ENCODE measurements around the gene G0S2. TPM values are rescaled to one million over a fixed set of nuclear protein-coding genes. Genes with fewer than 3 reads are reported as not detected.

G0S2 gene
- total RNA-seq, 1 experiment from 2014 or later: 620 TPM

- Histone ChIP-seq H3K36me3 (ENCODE audit: low read depth, low read length) (peaks cover 89% of the 10 kb centered on the region), H3K9ac (ENCODE audit: low read length) (no peak overlapping the region), H3K27me3 (ENCODE audit: low read length) (no peaks in the 10 kb centered on the region), H3K27ac (ENCODE audit: low read length) (no peak overlapping the region), H3K4me3 (ENCODE audit: low read length) (no peak overlapping the region), H3K9me3 (ENCODE audit: low read length) (no peaks in the 10 kb centered on the region), H2AFZ (ENCODE audit: low read length) (no peak overlapping the region), H3F3A (ENCODE audit: low read length, unreplicated experiment) (peaks cover 21% of the 10 kb centered on the region), H3K4me2 (ENCODE audit: low read length) (no peak overlapping the region), H3K9me2 (replicated peaks; ENCODE audit: low read length) (no peaks in the 10 kb centered on the region), H3K79me2 (ENCODE audit: low read length) (peaks cover 96% of the 10 kb centered on the region), H4K20me1 (ENCODE audit: low read length) (peaks cover 87% of the 10 kb centered on the region), H3K4me1 (ENCODE audit: insufficient read depth, low read length) (peaks cover 42% of the 10 kb centered on the region)
- TF ChIP-seq EZH2phosphoT487 (IDR thresholded peaks at IDR 0.05; ENCODE audit: borderline replicate concordance, low read length) (no peak), CTCF (conservative IDR thresholded peaks at IDR 0.05; ENCODE audit: low read depth, low read length) (no peak), EZH2 (IDR thresholded peaks at IDR 0.05; ENCODE audit: low read length, unreplicated experiment) (no peak)
- BruUV-seq (replicated peaks): no TSS peak
- POLR2A ChIA-PET (ENCODE audit: unreplicated experiment): interaction anchor here (0.6 kb wide), 1 partner anchor 53 kb away, joined by 3 read pairs; no protein-coding TSS in a partner anchor
- no peak for DNase-seq
- CTCF ChIA-PET: interaction anchor here (0.7 to 1.1 kb wide), 2 partner anchors 10 to 16 kb away, joined by 3 read pairs; no protein-coding TSS in a partner anchor
- ATAC-seq: no peak
- intact Hi-C loops (cut with micrococcal nuclease): no loop called here
These were observed 32.4 kb upstream of the G0S2 start for GRCh38 chr1:209642816-209643215.

GRCh38 chr1:209643285-209644020, 31.8 kb upstream of the G0S2 start:
- Histone ChIP-seq H3K9me2 (replicated peaks; ENCODE audit: low read length) (no peaks in the 10 kb centered on the region), H3F3A (ENCODE audit: low read length, unreplicated experiment) (peaks cover 19% of the 10 kb centered on the region), H3K9me3 (ENCODE audit: low read length) (no peaks in the 10 kb centered on the region), H3K27me3 (ENCODE audit: low read length) (no peaks in the 10 kb centered on the region), H4K20me1 (ENCODE audit: low read length) (peaks cover 87% of the 10 kb centered on the region), H3K4me2 (ENCODE audit: low read length) (peak overlapping the region; percentile 6; the same call in 1 of the 2 replicates), H3K9ac (ENCODE audit: low read length) (no peak overlapping the region), H2AFZ (ENCODE audit: low read length) (no peak overlapping the region), H3K36me3 (ENCODE audit: low read depth, low read length) (peaks cover 89% of the 10 kb centered on the region), H3K4me1 (ENCODE audit: insufficient read depth, low read length) (peaks cover 49% of the 10 kb centered on the region), H3K79me2 (ENCODE audit: low read length) (peaks cover 96% of the 10 kb centered on the region), H3K27ac (ENCODE audit: low read length) (no peak overlapping the region), H3K4me3 (ENCODE audit: low read length) (no peak overlapping the region)
- no peak for DNase-seq
- ChIA-PET CTCF (interaction anchor here (0.7 to 1.1 kb wide), 2 partner anchors 9 to 16 kb away, joined by 3 read pairs; no protein-coding TSS in a partner anchor), POLR2A (ENCODE audit: unreplicated experiment) (interaction anchor here (0.6 kb wide), 2 partner anchors 53 to 587 kb away, joined by 3 to 8 read pairs; no protein-coding TSS in a partner anchor)
- intact Hi-C loops (cut with micrococcal nuclease): no loop called here
- TF ChIP-seq EZH2 (IDR thresholded peaks at IDR 0.05; ENCODE audit: low read length, unreplicated experiment): no peak
- BruUV-seq (replicated peaks): no TSS peak
- no peak for ATAC-seq

- TF ChIP-seq EZH2phosphoT487 (IDR thresholded peaks at IDR 0.05; ENCODE audit: borderline replicate concordance, low read length) (no peak), CTCF (conservative IDR thresholded peaks at IDR 0.05; ENCODE audit: low read depth, low read length) (no peak), EZH2 (IDR thresholded peaks at IDR 0.05; ENCODE audit: low read length, unreplicated experiment) (no peak)
- peaks cover 88% of the 10 kb centered on the region for H4K20me1 ChIP-seq (ENCODE audit: low read length)
- H3K9me2 ChIP-seq (replicated peaks; ENCODE audit: low read length): no peaks in the 10 kb centered on the region
- ATAC-seq (no peak), DNase-seq (no peak)
- H3K27ac ChIP-seq (ENCODE audit: low read length): no peak overlapping the region
- ChIA-PET CTCF (interaction anchor here (0.7 kb wide), 1 partner anchor 289 kb away, joined by 5 read pairs; no protein-coding TSS in a partner anchor), POLR2A (ENCODE audit: unreplicated experiment) (no interaction called here)
- H3K36me3 ChIP-seq (ENCODE audit: low read depth, low read length): peaks cover 90% of the 10 kb centered on the region
- H3K4me3 ChIP-seq (ENCODE audit: low read length): no peak overlapping the region
- H3K79me2 ChIP-seq (ENCODE audit: low read length): peaks cover 99% of the 10 kb centered on the region
- no TSS peak for BruUV-seq (replicated peaks)
- no peak overlapping the region for H2AFZ ChIP-seq (ENCODE audit: low read length)
- no peaks in the 10 kb centered on the region for H3K9me3 ChIP-seq (ENCODE audit: low read length)
- peak overlapping the region; percentile 97 for H3K4me2 ChIP-seq (ENCODE audit: low read length)
- no peak overlapping the region for H3K9ac ChIP-seq (ENCODE audit: low read length)
- H3F3A ChIP-seq (ENCODE audit: low read length, unreplicated experiment): peaks cover 20% of the 10 kb centered on the region
- H3K4me1 ChIP-seq (ENCODE audit: insufficient read depth, low read length): peaks cover 68% of the 10 kb centered on the region
- intact Hi-C loops (cut with micrococcal nuclease): loop anchor here (1.0 kb wide), 1 partner anchor 47 kb away; no protein-coding TSS in a partner anchor
- no peaks in the 10 kb centered on the region for H3K27me3 ChIP-seq (ENCODE audit: low read length)
These were observed 29.4 kb upstream of the G0S2 start for GRCh38 chr1:209645574-209646452.

All from PC-3 (cell line).